IMR-90 (cell line): Measurements from ENCODE around the gene GLRA3.

Experiments
- CEBPB ChIP-seq: IDR thresholded peaks from 2 replicates; pipeline ENCODE4 v1.6.1; 2012; ENCODE audit warnings: low read depth, low read length, improper control_type of control experiment
- MAFK ChIP-seq: IDR thresholded peaks from 2 replicates; pipeline ENCODE4 v1.6.1; 2012; ENCODE audit warnings: low read depth, low read length, improper control_type of control experiment

GRCh38 chr4:174753021-174753420, 76.0 kb downstream of the GLRA3 start:
- TF ChIP-seq MAFK (no peak), CEBPB (no peak)
